T-helper 17 cell (primary cell): ENCODE data around the gene VWCE. TPM values are rescaled to one million over a fixed set of nuclear protein-coding genes. Genes with fewer than 3 reads are reported as not detected.
A peak's percentile ranks its signal among the peaks of the same experiment; 100 is the strongest.

Experiments used
- ATAC-seq: fragments of 150-1000 bp; cut with Tn5 transposase; 2 replicates; pipeline ENCODE4 v1.10.0; 2021; ENCODE audit warnings: mild to moderate bottlenecking, moderate library complexity
- DNase-seq, 3 donors: peaks; one replicate each; pipeline versions ENCODE4 v3.0.0 to v3.0.0-alpha.2; 2020 to 2021
- H3K9me3 ChIP-seq: one replicate; pipeline ENCODE4 v1.7.0; 2013; ENCODE audit warnings: low read length, mild to moderate bottlenecking; ENCODE audit not compliant: control insufficient read depth, poor library complexity, severe bottlenecking
- H3K27ac Mint-ChIP-seq: one replicate; pipeline ENCODE4 v1.8.0; 2022; ENCODE audit warnings: mild to moderate bottlenecking, moderate library complexity, mixed read lengths
- H3K27me3 Mint-ChIP-seq: one replicate; pipeline ENCODE4 v1.8.0; 2022; ENCODE audit warnings: mixed read lengths
- H3K36me3 Mint-ChIP-seq: one replicate; pipeline ENCODE4 v1.8.0; 2022; ENCODE audit warnings: low read depth, mixed read lengths
- H3K4me1 Mint-ChIP-seq: one replicate; pipeline ENCODE4 v1.8.0; 2022; ENCODE audit warnings: mild to moderate bottlenecking, mixed read lengths
- H3K4me3 Mint-ChIP-seq: one replicate; pipeline ENCODE4 v1.8.0; 2022; ENCODE audit warnings: mild to moderate bottlenecking, moderate library complexity, mixed read lengths
- total RNA-seq, 4 donors: library from RNA in 2 of 4; stranded (reverse) in 2 of 4; gene quantifications; one replicate each; pipeline ENCODE4 v1.2.3 and lab custom pipeline; 2022 to 2026

The VWCE gene
- total RNA-seq, 2 donors from 2014 or later: 0.65 to 1.4 TPM

- no peak for ATAC-seq
- Mint-ChIP-seq H3K4me3 (peak overlapping the region; percentile 94), H3K4me1 (peaks cover 36% of the 10 kb centered on the region), H3K36me3 (peaks cover 6% of the 10 kb centered on the region), H3K27ac (peak overlapping the region; percentile 98), H3K27me3 (no peaks in the 10 kb centered on the region)
- no peaks in the 10 kb centered on the region for H3K9me3 ChIP-seq
- DNase-seq: no peak
Observed at GRCh38 chr11:61334434-61335354, 39.6 kb upstream of the VWCE start.

DNA sequence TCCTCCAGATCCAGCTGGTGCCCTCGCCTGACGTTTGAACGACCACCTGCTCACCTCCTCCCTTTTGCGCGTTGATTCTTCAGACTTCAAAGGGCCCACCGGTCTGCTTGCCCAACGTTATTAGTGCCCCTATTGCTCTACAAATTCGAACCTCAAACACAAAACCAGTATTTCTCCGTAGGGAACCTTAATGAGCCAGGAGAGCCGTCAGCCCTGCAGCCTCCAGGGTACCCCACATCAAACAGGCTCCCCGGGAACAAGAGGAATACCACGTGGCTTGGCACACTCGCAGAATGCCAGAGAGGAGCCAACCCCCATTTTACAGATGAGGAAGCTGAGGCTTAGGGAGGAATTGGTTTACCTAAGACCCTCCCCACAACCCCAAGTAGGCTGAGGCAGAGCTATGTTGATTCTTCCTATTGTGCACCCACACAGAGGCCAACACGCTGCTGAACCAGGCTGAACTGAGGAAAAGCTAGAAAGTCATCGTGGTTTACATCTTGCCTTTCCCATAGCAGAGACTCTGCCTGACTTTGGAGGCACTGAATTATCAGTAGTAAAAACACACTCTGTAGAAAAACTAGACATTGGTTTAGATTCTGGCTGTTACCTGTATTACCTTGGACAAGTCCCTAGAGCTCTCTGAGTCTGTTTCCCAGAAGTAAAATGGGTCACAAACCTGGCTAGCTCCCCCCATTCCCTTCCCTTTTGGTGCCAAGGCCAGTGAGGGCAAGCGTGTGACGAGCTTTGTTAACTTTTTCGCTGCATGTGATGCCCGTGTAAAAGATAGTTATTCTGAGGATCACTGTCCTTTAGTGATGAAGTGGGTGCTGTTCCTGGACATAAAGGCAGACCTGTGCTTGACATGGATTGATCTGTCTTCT is 38.7 kb upstream of the VWCE start:
- peaks cover 42% of the 10 kb centered on the region for H3K4me1 Mint-ChIP-seq
- H3K36me3 Mint-ChIP-seq: peaks cover 11% of the 10 kb centered on the region
- peak overlapping the region; percentile 98 for H3K27ac Mint-ChIP-seq
- peak overlapping the region; percentile 94 for H3K4me3 Mint-ChIP-seq
- no peaks in the 10 kb centered on the region for H3K27me3 Mint-ChIP-seq
- ATAC-seq (no peak), DNase-seq (no peak)
- H3K9me3 ChIP-seq: no peaks in the 10 kb centered on the region

- ATAC-seq: peak; percentile 96
- H3K9me3 ChIP-seq: no peaks in the 10 kb centered on the region
- Mint-ChIP-seq H3K27ac (peak within 1 kb of the TSS; percentile 98), H3K27me3 (no peaks in the 10 kb centered on the region), H3K4me1 (peaks cover 45% of the 10 kb centered on the region), H3K36me3 (peaks cover 7% of the 10 kb centered on the region), H3K4me3 (peak within 1 kb of the TSS; percentile 94)
- DNase-seq: peak; percentile 96 to 97 (median 96)
Observed at GRCh38 chr11:61332797-61333549, 37.9 kb upstream of the VWCE start, which contains the start of the genes DDB1 and TKFC. Gene DDB1, minus strand, starts transcription at chr11:61333105. Its CDS starts 137 bp downstream, at chr11:61332968. Gene TKFC, plus strand, starts transcription at chr11:61333228. Its CDS starts 1,501 bp downstream, at chr11:61334729.

DNA sequence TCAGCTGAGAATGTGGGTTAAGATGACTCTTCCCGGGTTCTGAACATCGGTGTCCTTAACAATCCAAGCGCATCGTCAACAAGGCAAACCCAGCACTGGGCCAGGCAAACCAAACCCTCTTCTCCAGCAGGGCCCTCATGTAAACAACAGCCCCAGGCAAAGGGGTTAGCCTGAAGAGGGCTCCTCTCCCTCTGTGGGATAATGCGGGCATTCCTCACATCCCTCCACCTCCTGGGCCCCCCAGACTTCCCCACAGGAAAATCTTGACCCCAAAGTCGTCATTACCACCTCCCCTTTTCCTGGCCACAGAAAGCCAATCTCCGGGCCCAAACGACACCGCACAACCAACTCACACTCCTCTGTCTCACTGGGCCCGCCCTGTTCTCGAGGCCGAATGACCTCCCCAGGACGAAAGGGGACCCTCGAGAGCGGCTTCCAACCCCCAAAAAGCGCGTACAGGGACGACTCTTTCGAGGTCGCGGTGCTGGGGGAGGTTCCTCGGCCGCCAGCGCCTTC is 37.2 kb upstream of the VWCE start:
- no peak for DNase-seq
- no peaks in the 10 kb centered on the region for H3K27me3 Mint-ChIP-seq
- no peak for ATAC-seq
- H3K4me1 Mint-ChIP-seq: peaks cover 45% of the 10 kb centered on the region
- H3K36me3 Mint-ChIP-seq: peaks cover 7% of the 10 kb centered on the region
- no peaks in the 10 kb centered on the region for H3K9me3 ChIP-seq
- H3K27ac Mint-ChIP-seq: peak overlapping the region; percentile 98
- H3K4me3 Mint-ChIP-seq: peak overlapping the region; percentile 94

DNA sequence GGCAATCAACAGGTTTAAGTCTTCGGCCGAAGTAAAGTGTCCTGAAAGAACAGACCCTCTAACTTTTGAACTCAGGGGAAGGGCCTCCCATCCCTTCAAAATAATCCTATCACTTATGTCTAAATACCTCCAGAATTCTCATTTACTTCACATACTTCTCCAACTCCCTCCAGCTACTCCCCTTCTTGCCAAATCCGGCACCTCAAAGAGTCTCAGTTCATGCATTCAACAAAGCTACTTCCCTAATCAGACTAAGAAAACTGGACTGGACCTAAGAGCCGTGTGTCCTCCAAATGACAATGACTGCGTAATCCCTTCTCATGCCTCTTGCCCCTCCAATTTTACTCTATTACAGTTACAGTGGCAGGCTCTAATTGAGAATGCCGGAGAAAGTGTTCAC is 36.5 kb upstream of the VWCE start:
- peaks cover 7% of the 10 kb centered on the region for H3K36me3 Mint-ChIP-seq
- H3K27ac Mint-ChIP-seq: peak overlapping the region; percentile 98

DNA sequence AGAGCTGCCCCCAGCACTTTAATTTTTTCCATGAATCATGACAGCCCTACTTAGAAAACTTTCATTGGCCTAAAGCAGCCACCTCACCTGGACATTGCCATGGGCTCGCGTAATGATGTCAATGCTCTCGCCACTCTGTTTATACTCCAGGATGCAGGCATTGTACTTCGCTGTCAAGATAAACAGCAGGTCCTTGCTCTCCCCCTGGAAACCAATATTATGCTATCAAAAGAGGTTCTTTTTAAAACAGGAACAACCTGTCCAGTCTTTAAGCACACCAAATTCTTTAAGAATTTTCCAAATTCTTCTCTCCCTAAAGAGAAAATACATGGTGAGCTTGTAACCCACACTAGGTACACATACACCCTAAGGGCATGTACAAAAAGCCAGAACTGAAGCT is 34.8 kb upstream of the VWCE start:
- H3K9me3 ChIP-seq: no peaks in the 10 kb centered on the region
- ATAC-seq (no peak), DNase-seq (no peak)
- Mint-ChIP-seq H3K27me3 (no peaks in the 10 kb centered on the region), H3K27ac (peak overlapping the region; percentile 98), H3K36me3 (peaks cover 7% of the 10 kb centered on the region), H3K4me1 (peaks cover 42% of the 10 kb centered on the region), H3K4me3 (no peak overlapping the region)

More for the DNA sequence above, 36.5 kb upstream of the VWCE start:
- Mint-ChIP-seq H3K27me3 (no peaks in the 10 kb centered on the region), H3K4me3 (peak overlapping the region; percentile 94), H3K4me1 (peaks cover 41% of the 10 kb centered on the region)
- ATAC-seq (no peak), DNase-seq (no peak)
- H3K9me3 ChIP-seq: no peaks in the 10 kb centered on the region

DNA sequence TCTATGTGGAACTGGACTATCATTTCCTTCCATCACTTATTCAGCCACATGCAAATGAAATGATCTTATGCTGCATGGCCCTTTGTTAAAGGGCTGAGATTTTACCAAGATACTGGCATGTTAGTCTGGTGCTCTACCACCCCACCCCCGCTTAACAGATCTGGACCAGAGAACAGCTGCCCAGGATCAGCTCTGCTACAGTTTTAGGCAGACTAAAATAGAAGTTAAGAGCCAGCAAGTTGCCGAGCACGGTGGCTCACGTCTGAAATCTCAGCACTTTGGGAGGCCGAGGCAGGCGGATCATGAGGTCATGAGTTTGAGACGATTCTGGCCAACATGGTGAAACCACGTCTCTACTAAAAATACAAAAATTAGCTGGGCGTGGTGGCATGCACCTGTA is 33.2 kb upstream of the VWCE start:
- Mint-ChIP-seq H3K27me3 (no peaks in the 10 kb centered on the region), H3K4me3 (no peak overlapping the region), H3K27ac (no peak overlapping the region), H3K36me3 (peaks cover 10% of the 10 kb centered on the region), H3K4me1 (peaks cover 38% of the 10 kb centered on the region)
- ATAC-seq: no peak
- DNase-seq: no peak
- H3K9me3 ChIP-seq: no peaks in the 10 kb centered on the region

DNA sequence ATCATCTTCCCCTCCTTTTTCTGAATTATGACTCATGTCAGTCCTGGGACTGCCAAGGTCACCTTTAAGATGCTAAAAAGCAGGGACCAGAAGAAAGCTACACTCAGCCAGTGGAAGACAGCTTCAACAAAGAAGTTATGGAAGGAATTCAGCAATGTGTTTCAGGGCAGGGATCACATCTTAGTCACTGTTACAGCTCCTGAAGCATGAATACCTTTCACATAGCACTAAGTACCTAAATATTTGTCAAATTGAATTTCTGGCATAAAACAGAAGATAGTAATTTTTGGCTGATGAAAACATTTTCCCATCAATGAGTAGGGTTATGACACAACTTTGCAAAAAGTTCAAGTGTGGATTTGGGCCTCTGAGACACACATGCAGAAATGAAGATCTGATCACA is 32.6 kb upstream of the VWCE start:
- peaks cover 37% of the 10 kb centered on the region for H3K4me1 Mint-ChIP-seq
- no peaks in the 10 kb centered on the region for H3K9me3 ChIP-seq
- ATAC-seq (no peak), DNase-seq (no peak)
- no peak overlapping the region for H3K27ac Mint-ChIP-seq
- H3K27me3 Mint-ChIP-seq: no peaks in the 10 kb centered on the region
- no peak overlapping the region for H3K4me3 Mint-ChIP-seq
- peaks cover 12% of the 10 kb centered on the region for H3K36me3 Mint-ChIP-seq

- Mint-ChIP-seq H3K36me3 (peaks cover 11% of the 10 kb centered on the region), H3K4me1 (peaks cover 20% of the 10 kb centered on the region), H3K27ac (no peak overlapping the region), H3K4me3 (no peak overlapping the region), H3K27me3 (no peaks in the 10 kb centered on the region)
- no peak for ATAC-seq
- DNase-seq: no peak
- H3K9me3 ChIP-seq: no peaks in the 10 kb centered on the region
Observed at GRCh38 chr11:61325649-61326414, 30.7 kb upstream of the VWCE start.

DNA sequence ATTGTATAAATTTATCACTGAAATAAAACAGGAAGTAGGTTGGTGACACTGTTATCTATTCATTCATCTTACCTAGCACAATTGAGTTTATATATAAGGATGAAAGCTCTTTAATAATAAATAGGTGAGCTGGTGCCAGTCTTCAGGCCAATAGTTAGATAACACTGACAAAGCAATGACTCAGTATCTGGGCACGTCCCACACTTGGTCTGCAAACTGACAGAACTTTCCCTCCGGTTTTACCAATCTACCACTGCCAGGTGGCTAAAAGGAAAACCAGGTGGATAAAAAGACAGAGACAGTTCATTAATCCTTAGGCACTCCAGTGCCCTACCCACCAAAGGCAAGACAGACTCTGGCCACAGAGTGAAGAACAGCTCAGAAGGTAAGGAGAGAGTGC is 20.1 kb upstream of the VWCE start:
- no peaks in the 10 kb centered on the region for H3K27me3 Mint-ChIP-seq
- no peak for ATAC-seq
- H3K36me3 Mint-ChIP-seq: peaks cover 6% of the 10 kb centered on the region
- H3K4me3 Mint-ChIP-seq: no peak overlapping the region
- no peak overlapping the region for H3K27ac Mint-ChIP-seq
- no peaks in the 10 kb centered on the region for H3K4me1 Mint-ChIP-seq
- DNase-seq: no peak
- H3K9me3 ChIP-seq: no peaks in the 10 kb centered on the region

DNA sequence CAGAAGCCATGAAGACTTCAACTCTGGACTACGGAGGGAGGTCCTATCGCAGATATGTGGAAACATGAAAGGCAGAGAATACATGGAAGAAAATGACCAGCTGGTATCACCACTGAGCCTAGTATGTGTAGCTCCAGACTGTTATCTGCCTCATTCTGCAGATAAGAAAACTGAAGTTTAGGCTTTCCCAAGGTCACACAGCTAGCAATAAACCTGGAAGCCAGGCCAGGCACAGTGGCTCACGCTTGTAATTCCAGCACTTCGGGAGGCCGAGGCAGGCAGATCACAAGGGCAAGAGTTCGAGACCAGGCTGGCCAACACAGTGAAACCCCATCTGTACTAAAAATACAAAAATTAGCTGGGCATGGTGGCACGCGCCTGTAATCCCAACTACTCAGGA is 15.6 kb upstream of the VWCE start:
- Mint-ChIP-seq H3K27ac (no peak overlapping the region), H3K4me1 (no peaks in the 10 kb centered on the region), H3K27me3 (no peaks in the 10 kb centered on the region), H3K4me3 (no peak overlapping the region), H3K36me3 (peaks cover 6% of the 10 kb centered on the region)
- DNase-seq (no peak), ATAC-seq (no peak)
- H3K9me3 ChIP-seq: no peaks in the 10 kb centered on the region

DNA sequence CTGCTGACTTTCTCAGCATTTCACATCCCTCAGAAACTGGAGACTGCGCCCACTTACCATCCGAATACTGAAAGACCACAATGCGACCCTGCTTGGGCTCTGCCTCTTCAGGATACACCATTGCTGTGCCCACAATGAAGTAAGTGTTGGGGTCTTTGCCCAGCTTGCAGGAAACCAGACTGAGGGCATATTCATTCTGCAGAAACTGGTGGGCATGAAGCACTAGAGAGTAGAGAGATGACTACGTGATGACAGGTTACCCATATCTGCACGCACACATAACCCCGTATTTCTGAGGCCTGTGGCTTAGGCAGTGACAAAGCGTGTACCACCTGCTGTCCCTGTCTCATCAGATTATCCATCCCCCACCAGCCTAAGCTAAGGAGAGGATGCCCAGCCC is 14.6 kb upstream of the VWCE start:
- no peak for ATAC-seq
- Mint-ChIP-seq H3K4me3 (no peak overlapping the region), H3K36me3 (peaks cover 6% of the 10 kb centered on the region), H3K27me3 (no peaks in the 10 kb centered on the region), H3K27ac (no peak overlapping the region), H3K4me1 (no peaks in the 10 kb centered on the region)
- no peaks in the 10 kb centered on the region for H3K9me3 ChIP-seq
- no peak for DNase-seq
